ENCODE measurements around the gene THRA. TPM values are rescaled to one million over a fixed set of nuclear protein-coding genes. Genes with fewer than 3 reads are reported as not detected.

THRA gene
- total and polyA plus RNA-seq, 9 of the 15 experiments (the other 6 are each of a cell fraction or from before 2014, with no cell fraction given), result 0.34 to 23.4 (median 12.7) TPM

DNA sequence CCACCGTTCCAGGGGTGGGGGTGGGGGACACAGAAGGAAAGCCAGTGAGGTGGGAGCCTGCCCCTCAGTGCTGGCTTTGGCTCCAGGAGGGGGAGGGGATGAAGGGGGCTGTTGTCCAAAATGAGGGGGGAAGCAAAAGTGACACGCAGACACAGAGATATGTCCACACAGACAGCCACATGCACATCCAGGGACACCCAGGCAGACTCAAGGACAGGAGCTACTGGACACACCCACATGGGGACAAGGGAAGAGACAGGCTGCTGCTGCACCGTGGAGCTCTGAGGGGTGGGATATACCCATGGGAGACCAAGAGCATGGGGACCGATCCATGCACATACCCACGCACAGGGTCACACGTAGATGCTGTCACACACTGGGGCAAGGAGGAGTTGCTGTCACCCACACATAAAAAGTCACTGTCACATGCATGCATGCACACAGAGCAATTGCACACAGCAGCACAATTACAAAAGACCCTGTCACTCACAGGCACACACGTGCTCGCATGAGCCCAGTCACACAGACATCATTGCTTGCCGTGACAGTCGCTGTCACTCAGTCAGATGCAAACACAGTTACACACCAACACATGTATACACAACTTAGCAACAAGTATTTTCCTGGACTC lies 1.3 kb downstream of the THRA start:
- BruUV-seq (replicated peaks), result no TSS peak
- H3K4me1 ChIP-seq (replicated peaks in 1 of 2; ENCODE audit: control insufficient read depth in 2 of 2, insufficient read depth in 2 of 2, low read length in 2 of 2), result peaks cover 47 to 70% of the 10 kb centered on the region in 2 experiments
- 32% methylated on average over 8 of the region's 10 CpGs for WGBS (ENCODE audit: insufficient coverage, low coverage, missing lambda C conversion rate)
- peak overlapping the region; percentile 91 for H3K4me2 ChIP-seq (ENCODE audit: insufficient read depth, low read length)
- H3K79me2 ChIP-seq (ENCODE audit: control insufficient read depth, insufficient read depth, low read length), result peaks cover 52% of the 10 kb centered on the region
- DNase-seq (ENCODE audit: extremely low read depth in 1 of 4, low spot score in 3 of 4) (no peak), FAIRE-seq (peak; percentile 70), ATAC-seq (peak; percentile 29)
- intact Hi-C loops (cut with micrococcal nuclease) (loop anchor here (2.0 kb wide), 1 partner anchor 47 kb away; no protein-coding TSS in a partner anchor), in situ Hi-C loops (cut with MboI) (no loop called here)
- no peaks in the 10 kb centered on the region; the same call in 2 of the 3 replicates for H3K36me3 ChIP-seq (ENCODE audit: control insufficient read depth, insufficient read depth, low read length)
- H4K20me1 ChIP-seq (replicated peaks; ENCODE audit: control insufficient read depth, insufficient read depth, low read length), result no peaks in the 10 kb centered on the region
- peak overlapping the region; percentile 80 to 98; a peak in 3 of 4 replicates for H3K9ac ChIP-seq (ENCODE audit: insufficient read depth in 1 of 2, low read depth in 2 of 2, low read length in 2 of 2)
- H2AFZ ChIP-seq (ENCODE audit: low read depth, low read length), result no peak overlapping the region
- ChIA-PET POLR2A (interaction anchor here (0.6 to 3.4 kb wide), 10 partner anchors 10 to 128 kb away, joined by 3 to 29 read pairs (median 3); partner anchors contain the start of genes CASC3 and MED24), CTCF (ENCODE audit: low intra/inter-chr PET ratio) (interaction anchor here (0.6 kb wide), 1 partner anchor 1486 kb away, joined by 3 read pairs; no protein-coding TSS in a partner anchor)
- H3K27ac ChIP-seq (ENCODE audit: extremely low read depth, low read depth, low read length), result 0 out of 3 replicates have a peak overlapping the region, but pooled peaks have one; percentile 79
- H3K27me3 ChIP-seq (ENCODE audit: control insufficient read depth in 2 of 2, insufficient read depth in 2 of 2, low read length in 2 of 2), result no peaks in the 10 kb centered on the region
- no peaks in the 10 kb centered on the region for H3K9me1 ChIP-seq (ENCODE audit: control insufficient read depth, insufficient read depth, low read length)
- H3K9me3 ChIP-seq (replicated peaks; ENCODE audit: control insufficient read depth, insufficient read depth, low read depth, low read length), result no peaks in the 10 kb centered on the region
- H3K4me3 ChIP-seq, result peak overlapping the region; percentile 94
- TF ChIP-seq, protein P1, sequence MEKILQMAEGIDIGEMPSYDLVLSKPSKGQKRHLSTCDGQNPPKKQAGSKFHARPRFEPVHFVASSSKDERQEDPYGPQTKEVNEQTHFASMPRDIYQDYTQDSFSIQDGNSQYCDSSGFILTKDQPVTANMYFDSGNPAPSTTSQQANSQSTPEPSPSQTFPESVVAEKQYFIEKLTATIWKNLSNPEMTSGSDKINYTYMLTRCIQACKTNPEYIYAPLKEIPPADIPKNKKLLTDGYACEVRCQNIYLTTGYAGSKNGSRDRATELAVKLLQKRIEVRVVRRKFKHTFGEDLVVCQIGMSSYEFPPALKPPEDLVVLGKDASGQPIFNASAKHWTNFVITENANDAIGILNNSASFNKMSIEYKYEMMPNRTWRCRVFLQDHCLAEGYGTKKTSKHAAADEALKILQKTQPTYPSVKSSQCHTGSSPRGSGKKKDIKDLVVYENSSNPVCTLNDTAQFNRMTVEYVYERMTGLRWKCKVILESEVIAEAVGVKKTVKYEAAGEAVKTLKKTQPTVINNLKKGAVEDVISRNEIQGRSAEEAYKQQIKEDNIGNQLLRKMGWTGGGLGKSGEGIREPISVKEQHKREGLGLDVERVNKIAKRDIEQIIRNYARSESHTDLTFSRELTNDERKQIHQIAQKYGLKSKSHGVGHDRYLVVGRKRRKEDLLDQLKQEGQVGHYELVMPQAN (IDR thresholded peaks at IDR 0.05; ENCODE audit: borderline replicate concordance), result peak; percentile 65; the same call in 1 of the 2 replicates
- TF ChIP-seq BHLHE40 (IDR thresholded peaks at IDR 0.05; ENCODE audit: low read length) (peak; percentile 69), KLF13 (tag; IDR thresholded peaks at IDR 0.05; ENCODE audit: borderline replicate concordance, low read depth) (0 out of 2 replicates have a peak, but pooled peaks have one; percentile 12), SMAD2 (IDR thresholded peaks at IDR 0.05; ENCODE audit: low read depth, low read length) (no peak), RBBP5 (IDR thresholded peaks at IDR 0.05; ENCODE audit: borderline replicate concordance, insufficient read depth, low read length, poor library complexity, severe bottlenecking) (peak; percentile 3), ZNF263 (CRISPR knock-in tag; IDR thresholded peaks at IDR 0.05; ENCODE audit: borderline replicate concordance) (no peak), ARID1B (IDR thresholded peaks at IDR 0.05) (0 out of 2 replicates have a peak, but pooled peaks have one; percentile 3), HDAC1 (IDR thresholded peaks at IDR 0.05) (peak in 1 of 2 experiments; percentile 65; a peak in 1 of 4 replicates)
- TF ChIP-seq, protein P2, sequence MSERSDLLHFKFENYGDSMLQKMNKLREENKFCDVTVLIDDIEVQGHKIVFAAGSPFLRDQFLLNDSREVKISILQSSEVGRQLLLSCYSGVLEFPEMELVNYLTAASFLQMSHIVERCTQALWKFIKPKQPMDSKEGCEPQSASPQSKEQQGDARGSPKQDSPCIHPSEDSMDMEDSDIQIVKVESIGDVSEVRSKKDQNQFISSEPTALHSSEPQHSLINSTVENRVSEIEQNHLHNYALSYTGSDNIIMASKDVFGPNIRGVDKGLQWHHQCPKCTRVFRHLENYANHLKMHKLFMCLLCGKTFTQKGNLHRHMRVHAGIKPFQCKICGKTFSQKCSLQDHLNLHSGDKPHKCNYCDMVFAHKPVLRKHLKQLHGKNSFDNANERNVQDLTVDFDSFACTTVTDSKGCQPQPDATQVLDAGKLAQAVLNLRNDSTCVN (CRISPR knock-in tag; IDR thresholded peaks at IDR 0.05), result no peak

All from K562 (cell line).